ENCODE measurements around the gene ARHGAP9.
"Not testable (repeated sequence)": the region's sequence is repeated elsewhere in the genome, so short reads cannot be mapped to it uniquely, and the experiment has no call there.

ARHGAP9 gene

DNA sequence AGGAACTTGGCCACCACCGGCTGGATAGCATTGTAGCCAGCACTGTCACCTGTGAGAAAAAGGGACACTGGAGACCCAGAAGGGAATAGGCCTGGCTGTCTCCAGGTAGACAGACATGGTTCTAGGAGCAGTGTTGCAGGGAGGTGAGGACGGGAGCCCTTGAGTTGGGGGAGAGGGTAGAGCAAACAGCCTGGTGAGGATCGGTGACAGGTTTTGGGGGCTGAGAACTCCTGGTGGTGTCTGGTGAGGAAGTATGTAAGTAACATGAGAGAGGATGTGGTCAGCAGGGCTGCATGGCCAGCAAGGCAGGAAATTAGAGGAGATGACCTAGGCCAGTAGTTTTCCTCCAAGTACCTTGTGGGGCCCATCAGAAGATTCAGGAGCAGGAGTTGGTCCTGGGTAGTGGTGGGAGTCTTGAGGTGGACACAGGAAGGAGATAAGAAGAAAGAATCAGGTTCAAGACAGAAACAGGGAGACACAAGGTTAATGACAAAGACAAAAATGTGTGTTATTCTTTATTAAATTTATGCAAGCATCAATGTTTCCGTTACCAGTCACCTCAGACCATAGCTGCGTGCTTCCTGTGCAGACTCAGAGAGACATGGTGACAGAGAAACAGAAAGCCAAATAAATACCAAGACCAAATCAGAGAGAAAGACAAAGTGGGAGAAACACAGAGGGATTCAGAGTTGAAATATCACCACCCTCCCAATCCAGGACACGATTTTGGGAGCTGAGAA, at the start of gene ARHGAP9:
Gene ARHGAP9, minus strand, starts transcription at position 491 of the 740 bp plus-strand sequence. Its CDS starts 460 bp downstream, at position 31.
- no peak for FAIRE-seq

DNA sequence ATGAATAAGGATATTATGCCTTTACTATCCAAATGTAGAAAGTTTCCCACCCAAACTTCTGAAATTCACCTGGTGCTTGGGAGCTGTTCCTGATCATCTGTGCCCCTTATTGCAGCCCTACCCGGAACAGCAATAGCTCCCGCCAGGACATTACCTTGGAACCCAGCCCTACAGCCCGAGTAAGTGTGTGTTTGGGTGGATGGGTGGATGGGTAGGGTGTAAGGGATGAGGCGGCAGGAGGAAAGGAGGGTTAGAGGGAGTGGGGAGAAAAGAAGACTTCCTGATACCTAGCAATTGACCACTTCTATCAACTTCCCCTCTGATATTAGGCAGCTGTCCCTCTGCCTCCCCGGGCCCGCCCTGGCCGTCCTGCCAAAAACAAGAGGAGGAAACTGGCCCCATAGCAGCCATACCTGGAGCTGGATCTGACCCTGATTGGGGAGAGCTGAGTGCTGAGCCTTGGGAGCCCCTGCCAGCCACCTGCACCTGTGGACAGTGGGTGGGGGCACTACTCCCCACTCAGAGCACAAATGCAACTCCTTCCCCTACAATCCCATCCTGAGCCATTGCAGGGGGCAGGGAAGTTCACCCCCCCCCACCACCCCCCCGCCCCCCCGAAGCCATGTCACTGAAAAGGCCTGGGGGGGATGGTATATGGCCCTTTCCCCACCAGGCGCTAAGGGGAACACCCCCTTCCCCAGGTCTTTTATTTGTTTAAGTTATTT, 49.3 kb upstream of the ARHGAP9 start:
- no peak for FAIRE-seq

DNA sequence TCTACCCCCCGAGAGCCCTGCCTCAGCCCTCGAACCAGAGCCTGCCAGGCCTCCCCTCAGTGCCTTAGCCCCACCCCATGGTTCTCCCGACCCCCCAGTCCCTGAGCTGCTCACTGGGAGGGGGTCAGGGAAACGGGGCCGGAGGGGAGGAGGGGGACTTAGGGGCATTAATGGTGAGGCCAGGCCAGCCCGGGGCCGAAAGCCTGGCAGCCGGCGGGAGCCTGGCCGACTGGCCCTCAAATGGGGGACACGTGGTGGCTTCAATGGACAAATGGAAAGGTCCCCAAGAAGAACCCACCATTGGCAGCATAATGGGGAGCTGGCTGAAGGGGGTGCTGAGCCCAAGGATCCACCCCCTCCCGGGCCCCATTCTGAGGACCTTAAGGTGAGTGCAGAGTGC, 48.5 kb upstream of the ARHGAP9 start:
- FAIRE-seq, result no peak

DNA sequence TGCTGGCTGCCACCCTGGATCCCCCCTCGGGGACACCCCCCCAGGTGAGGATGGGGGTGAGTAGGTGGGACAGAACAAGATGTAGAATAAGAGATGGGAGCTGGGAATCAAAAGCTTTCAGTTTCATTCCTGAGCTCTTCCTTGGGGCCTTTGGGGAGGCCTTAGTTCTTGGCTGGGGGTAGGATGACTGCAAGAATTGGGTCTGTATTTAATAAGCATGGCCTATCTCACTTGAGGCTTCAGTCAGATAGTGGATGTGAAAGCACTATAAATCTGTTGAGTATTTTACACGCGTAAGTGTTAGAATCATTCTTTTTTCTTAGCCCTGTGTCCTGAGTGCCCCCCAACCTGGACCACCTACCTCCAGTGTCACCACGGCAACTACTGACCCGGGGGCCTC, 47.5 kb upstream of the ARHGAP9 start:
- FAIRE-seq, result no peak

DNA sequence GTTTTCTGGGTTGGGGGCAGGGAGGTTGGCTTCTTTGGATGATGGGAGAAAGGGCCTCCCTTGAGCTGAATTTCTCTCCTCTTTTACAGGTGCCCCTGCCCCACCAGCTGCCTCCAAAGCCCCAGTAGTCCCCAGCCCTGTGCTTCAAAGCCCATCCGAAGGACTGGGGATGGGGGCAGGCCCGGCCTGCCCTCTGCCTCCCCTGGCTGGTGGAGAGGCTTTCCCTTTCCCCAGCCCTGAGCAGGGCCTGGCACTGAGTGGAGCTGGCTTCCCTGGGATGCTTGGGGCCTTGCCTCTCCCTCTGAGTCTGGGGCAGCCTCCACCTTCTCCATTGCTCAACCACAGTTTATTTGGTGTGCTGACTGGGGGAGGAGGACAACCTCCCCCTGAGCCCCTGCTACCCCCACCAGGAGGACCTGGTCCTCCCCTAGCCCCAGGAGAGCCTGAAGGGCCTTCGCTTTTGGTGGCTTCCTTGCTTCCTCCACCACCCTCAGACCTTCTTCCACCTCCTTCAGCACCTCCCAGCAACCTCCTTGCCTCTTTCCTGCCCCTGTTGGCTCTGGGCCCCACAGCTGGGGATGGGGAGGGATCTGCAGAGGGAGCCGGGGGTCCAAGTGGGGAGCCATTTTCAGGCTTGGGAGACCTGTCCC, 46.9 kb upstream of the ARHGAP9 start:
- FAIRE-seq, result no peak

DNA sequence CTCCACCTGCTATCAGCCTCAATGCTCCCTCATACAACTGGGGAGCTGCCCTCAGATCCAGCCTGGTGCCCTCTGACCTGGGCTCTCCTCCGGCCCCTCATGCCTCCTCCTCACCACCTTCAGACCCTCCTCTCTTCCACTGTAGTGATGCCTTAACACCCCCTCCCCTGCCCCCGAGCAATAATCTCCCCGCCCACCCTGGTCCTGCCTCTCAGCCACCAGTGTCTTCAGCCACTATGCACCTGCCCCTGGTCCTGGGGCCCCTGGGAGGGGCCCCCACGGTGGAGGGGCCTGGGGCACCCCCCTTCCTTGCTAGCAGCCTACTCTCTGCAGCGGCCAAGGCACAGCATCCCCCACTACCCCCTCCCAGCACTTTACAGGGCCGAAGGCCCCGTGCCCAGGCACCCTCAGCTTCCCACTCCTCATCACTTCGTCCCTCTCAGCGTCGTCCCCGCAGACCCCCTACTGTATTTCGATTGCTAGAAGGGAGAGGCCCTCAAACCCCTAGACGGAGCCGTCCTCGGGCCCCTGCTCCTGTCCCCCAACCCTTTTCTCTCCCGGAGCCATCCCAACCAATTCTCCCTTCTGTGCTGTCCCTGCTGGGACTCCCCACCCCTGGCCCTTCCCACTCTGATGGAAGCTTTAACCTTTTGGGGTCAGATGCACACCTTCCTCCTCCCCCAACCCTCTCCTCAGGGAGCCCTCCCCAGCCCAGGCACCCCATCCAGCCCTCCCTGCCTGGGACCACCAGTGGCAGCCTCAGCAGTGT, 46.1 kb upstream of the ARHGAP9 start:
- FAIRE-seq, result no peak

DNA sequence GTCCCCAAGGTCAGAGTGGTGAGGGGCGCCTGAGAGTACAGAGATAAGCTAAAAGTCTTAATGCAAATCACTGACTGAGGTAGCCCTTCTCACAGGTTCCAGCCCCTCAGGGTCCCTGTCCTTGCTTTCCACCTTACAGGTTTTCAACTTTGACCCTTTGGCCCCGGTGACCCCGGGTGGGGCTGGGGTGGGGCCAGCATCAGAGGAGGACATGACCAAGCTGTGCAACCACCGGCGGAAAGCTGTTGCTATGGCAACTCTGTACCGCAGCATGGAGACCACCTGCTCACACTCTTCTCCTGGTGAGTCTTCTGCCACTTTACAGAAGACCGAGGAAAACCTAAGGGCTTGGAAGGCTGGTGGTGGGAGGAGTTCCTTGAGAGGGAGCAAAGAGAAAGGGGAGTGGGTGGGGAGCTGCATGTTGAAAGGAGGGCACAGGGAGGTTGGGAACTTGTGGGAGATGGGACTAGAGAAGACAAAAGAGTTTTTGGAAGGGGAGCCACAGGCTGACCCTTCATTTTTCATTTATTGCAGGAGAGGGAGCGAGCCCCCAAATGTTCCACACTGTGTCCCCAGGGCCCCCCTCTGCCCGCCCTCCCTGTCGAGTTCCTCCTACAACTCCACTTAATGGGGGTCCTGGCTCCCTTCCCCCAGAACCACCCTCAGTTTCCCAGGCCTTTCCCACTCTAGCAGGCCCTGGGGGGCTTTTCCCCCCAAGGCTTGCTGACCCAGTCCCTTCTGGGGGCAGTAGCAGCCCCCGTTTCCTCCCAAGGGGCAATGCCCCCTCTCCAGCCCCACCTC, 45.3 kb upstream of the ARHGAP9 start:
- FAIRE-seq, result no peak

DNA sequence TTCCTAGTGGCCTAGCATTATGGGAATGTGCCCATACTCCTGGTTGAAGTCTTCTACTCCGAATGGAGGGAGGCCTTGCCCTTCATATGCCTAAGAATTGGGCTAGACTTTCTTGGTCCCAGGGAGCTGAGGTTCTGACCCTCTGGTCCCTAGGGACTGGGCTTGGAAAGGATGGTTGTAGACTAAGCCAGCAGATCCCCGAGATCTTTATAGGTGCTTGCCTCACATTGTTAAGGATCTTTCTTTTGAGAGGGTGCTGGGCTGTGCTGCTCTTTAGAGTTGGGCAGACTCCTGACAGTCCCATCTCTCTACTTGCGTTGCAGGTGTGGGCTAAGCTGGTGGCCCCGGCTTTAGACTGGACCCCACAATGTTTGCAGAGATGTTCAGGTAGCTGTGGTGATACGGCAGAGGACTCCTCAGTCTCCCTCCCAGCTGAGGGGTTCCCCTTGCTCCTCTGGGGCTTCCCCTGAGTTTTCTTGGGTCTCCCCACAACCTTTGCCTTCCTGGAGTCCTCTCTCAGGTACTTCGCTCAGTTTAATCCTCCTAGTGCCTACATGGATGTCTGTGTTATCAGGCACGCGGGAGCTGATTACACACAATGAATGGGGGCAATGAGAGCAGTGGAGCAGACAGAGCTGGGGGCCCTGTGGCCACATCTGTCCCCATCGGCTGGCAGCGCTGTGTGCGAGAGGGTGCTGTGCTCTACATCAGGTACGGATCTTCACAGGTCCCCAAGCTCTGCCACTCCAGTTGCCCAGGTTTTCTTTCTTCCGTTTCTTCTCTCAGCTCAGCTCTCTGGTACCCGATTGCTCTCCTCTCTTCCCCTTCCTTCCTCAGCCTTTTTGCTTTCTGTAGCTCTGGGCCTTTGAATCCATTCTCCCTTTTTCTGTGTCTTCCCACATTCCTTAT, 44.3 kb upstream of the ARHGAP9 start:
- no peak for FAIRE-seq

DNA sequence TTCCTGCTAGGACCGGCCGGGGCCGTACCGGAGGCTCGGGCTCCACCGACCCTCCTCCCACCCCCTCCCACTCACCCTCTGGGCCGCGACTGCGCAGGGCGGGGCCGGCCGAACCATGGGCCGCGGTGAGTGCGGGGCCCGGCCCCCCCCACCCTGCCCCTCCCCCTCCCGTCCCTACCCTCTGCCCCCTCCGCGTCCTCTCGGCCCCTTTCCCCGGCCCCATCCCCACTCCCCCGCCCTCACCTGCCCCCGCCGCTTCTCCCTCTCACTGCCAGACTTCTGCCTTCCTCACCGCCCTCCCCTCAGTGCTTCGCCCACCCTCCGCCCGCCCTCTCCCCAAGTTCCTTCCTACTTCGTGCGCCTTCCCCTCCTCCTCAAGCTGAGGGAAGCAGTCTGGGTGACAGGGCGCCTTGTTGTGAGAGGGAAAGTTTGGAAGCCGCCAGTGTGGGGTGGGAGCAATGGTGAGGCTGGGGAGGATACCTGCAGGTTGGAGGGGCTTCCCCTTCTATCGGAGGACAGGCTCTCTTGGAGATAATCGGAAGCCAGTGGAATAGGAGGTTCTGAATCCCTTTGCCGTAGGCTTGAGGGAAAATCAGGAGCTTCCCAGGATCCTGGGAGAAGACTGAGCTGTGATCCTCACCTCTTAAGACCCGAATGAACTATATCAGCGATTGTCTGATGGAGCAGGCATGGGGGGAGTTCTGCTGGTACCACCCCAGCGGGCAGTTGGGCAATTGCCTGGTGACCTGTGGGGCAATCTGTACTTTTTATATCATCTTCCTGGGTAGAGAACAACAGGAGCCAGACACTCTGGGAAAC, 43.4 kb upstream of the ARHGAP9 start:
- FAIRE-seq, result no peak

DNA sequence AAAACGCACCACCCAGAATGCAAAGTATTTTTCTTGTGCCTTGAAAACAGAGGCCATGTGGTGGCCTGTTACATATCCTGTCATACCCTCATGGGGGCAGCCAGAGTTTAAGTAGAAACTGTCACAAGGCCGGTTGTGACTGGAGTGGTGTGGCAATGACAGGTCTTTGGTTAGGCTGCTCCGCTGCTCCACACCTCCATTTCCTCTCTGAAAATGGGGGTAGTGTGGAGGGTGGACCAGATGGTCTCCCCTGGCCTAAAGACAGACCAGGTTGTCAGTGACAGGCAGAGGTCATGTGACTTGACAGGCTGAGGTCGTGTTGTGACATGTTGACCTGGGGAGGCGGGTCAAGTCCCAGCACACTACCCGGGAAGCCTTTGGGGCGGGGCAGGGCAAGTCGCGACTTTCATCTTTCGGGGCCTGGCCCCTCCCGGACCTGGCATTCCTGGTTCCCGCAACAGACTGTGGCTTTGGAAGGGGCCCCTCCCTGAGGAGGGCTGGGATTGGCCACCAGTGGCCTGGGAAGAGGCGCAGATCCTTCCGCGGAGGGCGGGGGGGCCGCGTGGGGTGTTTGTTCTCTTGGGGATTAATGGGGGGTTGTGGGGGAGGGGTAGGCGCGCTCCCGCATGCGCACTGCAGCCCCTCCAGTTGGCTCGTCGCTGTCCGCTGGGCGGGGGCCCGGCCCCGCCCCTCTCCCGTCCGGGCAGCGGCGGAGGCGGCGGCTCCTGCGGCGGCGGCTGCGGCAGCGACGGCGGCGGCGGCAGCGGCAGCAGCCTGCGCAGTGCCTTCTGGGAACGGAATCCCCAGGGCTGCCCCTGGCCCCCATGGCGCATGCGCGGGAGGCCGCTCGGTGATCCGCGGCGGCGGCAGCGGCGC, 42.6 kb upstream of the ARHGAP9 start, which contains the start of gene MBD6:
Gene MBD6, plus strand, starts transcription at position 814 of the 876 bp plus-strand sequence. CDS start 1,480 bp downstream, outside the sequence.
- FAIRE-seq, result no peak

DNA sequence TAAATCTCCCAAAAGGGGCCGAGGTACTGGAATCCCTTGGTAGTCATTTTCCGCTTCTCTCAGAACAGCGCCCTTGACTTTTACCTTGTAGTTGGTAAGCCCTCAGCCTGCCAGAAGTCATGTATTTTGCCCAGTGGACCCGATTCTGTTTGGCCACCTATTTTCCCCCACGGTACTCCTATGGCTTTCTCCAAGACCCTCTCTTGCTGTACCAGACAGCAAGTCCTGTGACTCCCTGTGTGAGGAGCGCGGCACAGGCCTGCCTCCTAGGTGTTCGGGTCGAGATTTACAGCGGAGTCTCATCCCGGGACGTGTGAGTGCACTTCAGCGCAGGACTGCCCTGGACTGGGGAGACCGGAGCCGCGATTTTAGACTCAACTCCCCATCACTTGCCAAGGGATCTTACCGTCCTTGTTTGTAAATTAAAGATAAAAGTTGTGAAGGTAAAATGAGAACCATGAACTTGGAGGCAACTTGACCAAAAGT, 41.9 kb upstream of the ARHGAP9 start:
- no peak for FAIRE-seq

DNA sequence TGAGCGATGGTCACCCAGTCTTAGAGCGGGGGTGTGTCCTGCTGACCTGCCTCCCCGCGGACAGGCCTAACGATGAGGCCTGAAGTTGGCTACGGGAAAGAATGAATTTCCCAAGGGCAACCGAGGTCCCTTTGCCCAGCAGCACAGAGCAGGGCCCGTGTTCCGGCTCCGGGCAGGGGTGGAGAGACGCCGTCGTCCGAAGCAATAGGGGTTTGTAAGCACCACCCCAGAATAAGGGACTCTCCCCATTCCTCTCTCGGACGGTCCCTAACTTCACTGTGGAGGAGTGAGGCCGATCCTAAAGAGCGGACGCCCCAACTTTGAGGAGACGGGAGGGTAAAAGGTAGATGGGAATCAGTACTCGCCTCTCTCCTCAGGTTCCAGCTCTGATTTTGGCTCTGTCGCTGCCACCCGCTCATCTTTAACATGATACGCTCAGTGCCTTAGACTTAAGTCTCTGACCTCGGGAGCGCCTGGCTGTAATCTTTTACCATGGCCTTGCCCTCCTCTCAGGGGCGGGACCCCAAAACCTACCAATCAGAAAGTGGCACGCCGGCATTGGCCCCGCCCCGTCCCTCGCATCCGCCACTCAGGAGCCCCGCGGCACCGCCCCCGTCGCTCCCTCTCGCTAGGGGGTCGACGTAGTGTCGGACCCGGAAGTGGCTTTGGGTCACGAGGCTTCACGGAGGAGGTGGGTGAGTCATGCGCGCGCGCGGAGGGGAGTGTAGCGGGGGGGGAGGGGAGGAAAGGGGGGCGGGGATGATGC, 40.6 kb upstream of the ARHGAP9 start, which contains the start of gene DDIT3:
Gene DDIT3, minus strand, starts transcription at position 462 of the 766 bp plus-strand sequence. CDS start 3,108 bp downstream, outside the sequence.
- peak; percentile 97 for FAIRE-seq

DNA sequence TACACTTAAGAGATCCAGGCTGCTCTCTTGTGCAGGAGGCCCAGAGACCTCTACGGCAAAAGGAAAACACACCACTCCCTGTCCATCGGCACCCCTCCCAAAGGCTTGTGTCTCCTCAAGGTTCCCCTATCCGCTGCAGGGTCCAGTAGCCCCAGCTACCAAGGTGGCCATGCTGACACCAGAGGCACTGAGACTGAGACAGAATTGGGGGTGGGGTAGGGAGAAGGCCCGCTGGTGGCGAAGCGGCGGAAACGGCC, 40.1 kb upstream of the ARHGAP9 start:
- FAIRE-seq, result no peak

DNA sequence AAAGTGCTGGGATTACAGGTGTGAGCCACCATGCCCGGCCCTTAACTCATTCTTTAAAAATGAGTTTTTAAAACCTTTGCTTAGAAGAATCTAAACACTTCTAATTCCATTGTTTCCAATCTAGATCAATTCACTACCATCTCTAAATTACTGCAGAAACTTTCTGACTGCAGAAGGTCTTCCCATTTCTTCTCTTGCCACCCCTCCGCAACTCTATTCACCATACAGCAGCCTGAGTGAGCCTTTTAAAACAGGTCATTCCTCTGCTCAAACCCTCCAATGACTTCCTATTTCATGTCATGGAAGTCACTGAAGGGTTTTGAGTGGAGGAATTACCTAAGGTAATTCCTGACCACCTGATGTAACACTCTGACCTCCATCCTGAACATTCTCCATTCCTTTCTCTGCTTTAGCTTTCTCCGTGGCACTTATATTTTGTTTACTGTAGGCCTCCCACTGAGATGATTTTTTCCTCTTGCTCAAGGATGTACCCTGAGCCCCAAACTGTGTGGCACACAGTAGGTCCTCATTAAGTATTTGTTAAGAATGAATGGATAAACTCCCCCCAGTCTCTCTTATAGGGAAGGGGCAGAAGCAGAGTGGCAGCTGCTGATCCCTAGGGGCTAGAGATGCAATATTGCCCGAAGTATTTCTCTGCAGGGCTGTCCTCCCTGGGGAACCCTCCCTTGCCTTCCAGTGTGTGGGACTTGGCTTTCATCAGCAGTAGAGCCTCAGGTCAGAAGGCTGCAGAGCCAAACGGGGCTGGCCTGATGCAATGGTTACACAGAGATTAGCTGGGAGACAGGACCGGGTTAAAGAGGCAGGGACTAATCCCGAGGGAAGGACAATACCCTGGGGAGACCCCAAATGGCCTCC, 39.5 kb upstream of the ARHGAP9 start:
- FAIRE-seq, result no peak

DNA sequence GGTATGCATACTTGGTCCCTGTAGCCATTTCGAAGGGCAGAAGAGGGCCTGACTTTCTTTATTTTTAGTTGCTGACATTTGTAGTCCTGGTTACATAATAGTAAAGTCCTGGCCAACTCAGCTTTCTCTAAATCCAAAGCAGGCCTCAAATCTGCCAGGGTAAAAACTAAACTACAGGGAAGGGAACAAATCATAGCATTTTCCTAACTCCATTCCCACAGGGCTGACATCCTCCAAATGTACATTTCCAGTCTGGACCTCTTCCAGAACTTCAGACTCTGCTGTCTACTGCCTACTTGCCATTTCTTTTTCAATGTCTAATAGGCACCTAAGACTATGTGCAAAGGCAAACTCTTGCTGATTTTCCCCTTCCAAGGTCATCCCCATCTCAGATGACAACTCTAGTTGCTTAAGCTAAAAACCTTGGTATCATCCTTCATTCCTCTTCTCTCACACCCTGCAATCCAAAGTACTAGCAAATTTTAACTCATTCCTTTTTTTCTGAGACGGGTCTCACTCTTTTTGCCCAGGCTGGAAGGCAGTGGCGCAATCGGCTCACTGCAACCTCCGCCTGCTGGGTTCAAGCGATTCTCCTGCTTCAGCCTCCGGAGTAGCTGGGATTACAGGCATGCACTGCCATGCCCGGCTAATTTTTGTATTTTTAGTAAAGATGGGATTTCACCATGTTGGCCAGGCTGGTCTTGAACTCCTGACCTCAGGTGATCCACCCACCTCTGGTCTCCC, 38.7 kb upstream of the ARHGAP9 start:
- FAIRE-seq, result no peak

DNA sequence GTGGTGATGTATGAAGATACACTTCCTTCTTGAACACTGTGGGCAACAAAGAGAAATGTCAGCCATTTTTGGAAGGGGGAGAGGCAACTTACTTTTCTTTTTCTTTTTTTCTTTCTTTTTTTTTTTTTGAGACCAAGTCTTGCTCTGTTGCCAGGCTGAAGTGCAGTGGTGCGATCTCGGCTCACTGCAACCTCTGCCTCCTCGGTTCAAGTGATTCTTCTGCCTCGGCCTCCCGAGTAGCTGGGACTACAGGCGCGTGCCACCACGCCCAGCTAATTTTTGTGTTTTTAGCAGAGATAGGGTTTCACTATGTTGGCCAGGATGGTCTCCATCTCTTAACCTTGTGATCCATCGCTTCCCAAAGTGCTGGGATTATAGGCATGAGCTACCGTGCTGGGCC, 38.1 kb upstream of the ARHGAP9 start:
- not testable (repeated sequence) for FAIRE-seq
